SK-N-SH (cell line): ENCODE measurements around the gene IL13RA1. TPM values are rescaled to one million over a fixed set of nuclear protein-coding genes. Genes with fewer than 3 reads are reported as not detected.

Experiments used
- CTCF ChIA-PET: fragments of 300-600, 350-600 bp; formaldehyde crosslinking; extraction: SDS; loops from one replicate; lab custom pipeline; 2021; lab: Yijun Ruan, JAX
- POLR2A ChIA-PET: fragments of 350-600 bp; sonication (Branson Sonifier 250); formaldehyde crosslinking; extraction: SDS; loops from one replicate; lab custom pipeline; 2020; ENCODE audit warnings: antibody characterized with exemption, inconsistent platforms; lab: Yijun Ruan, JAX
- DNase-seq: peaks from one replicate; pipeline ENCODE4 v3.0.0; 2012
- H2AFZ ChIP-seq: fragments of 200-600 bp; sonication (generic); 2 replicates; pipeline ENCODE4 v1.8.1; 2016; ENCODE audit warnings: antibody characterized with exemption, mild to moderate bottlenecking, low read depth
- H3F3A ChIP-seq: fragments of 200-600 bp; sonication (generic); replicated peaks from 2 replicates; pipeline ENCODE3; 2016; ENCODE audit warnings: antibody characterized with exemption, mild to moderate bottlenecking; ENCODE audit not compliant: insufficient read depth
- H3K27ac ChIP-seq, 2 experiments: fragments of 200-500 bp in 1 of 2; fragments of 200-600 bp in 1 of 2; sonication (Bioruptor generic) in 1 of 2; sonication (generic), shearing (Covaris generic) in 1 of 2; 2 replicates each; pipeline versions ENCODE4 v1.5.1 to v1.6.1; 2014 to 2016; ENCODE audit warnings: low read depth in 2 of 2, inconsistent platforms in 1 of 2, low read length in 1 of 2, mild to moderate bottlenecking in 1 of 2, mixed read lengths in 1 of 2
- H3K27me3 ChIP-seq: fragments of 200-600 bp; sonication (generic), shearing (Covaris generic); 2 replicates; pipeline ENCODE4 v1.6.1; 2016; ENCODE audit warnings: mixed run types; ENCODE audit not compliant: insufficient read depth
- H3K36me3 ChIP-seq, 2 experiments: fragments of 200-500 bp in 1 of 2; fragments of 200-600 bp in 1 of 2; sonication (Bioruptor generic) in 1 of 2; sonication (generic) in 1 of 2; replicated peaks in 1 of 2; 2 replicates each; pipeline versions ENCODE3 to v1.5.1; 2014 to 2016; ENCODE audit warnings: low read length in 1 of 2, mild to moderate bottlenecking in 1 of 2; ENCODE audit not compliant: insufficient read depth in 2 of 2, control insufficient read depth in 1 of 2
- H3K4me1 ChIP-seq, 2 experiments: fragments of 200-500 bp in 1 of 2; fragments of 200-600 bp in 1 of 2; sonication (Bioruptor generic) in 1 of 2; sonication (generic), shearing (Covaris generic) in 1 of 2; 2 replicates each; pipeline versions ENCODE4 v1.5.1 to v1.6.1; 2014 to 2016; ENCODE audit warnings: low read depth in 1 of 2, low read length in 1 of 2, mixed run types in 1 of 2; ENCODE audit not compliant: insufficient read depth in 2 of 2, control insufficient read depth in 1 of 2
- H3K4me2 ChIP-seq: fragments of 200-600 bp; sonication (generic), shearing (Covaris generic); 2 replicates; pipeline ENCODE4 v1.6.1; 2017; ENCODE audit warnings: mixed run types
- H3K4me3 ChIP-seq, 2 experiments: fragments of 200-500 bp in 1 of 2; fragments of 200-600 bp in 1 of 2; sonication (Bioruptor generic) in 1 of 2; sonication (generic), shearing (Covaris generic) in 1 of 2; 2 replicates each; pipeline versions ENCODE4 v1.5.1 to v1.8.1; 2014 to 2016; ENCODE audit warnings: low read depth in 2 of 2, inconsistent platforms in 1 of 2, low read length in 1 of 2, mild to moderate bottlenecking in 1 of 2, mixed read lengths in 1 of 2, moderate library complexity in 1 of 2
- H3K79me2 ChIP-seq: fragments of 200-600 bp; sonication (generic); 2 replicates; pipeline ENCODE4 v1.8.1; 2017; ENCODE audit warnings: mild to moderate bottlenecking; ENCODE audit not compliant: insufficient read depth
- H3K9ac ChIP-seq: fragments of 200-600 bp; sonication (generic); 2 replicates; pipeline ENCODE4 v1.6.1; 2017; ENCODE audit warnings: mixed run types
- H3K9me2 ChIP-seq: fragments of 200-600 bp; sonication (generic); 2 replicates; pipeline ENCODE4 v1.6.1; 2017; ENCODE audit warnings: mixed run types
- H3K9me3 ChIP-seq: fragments of 200-600 bp; sonication (generic); 2 replicates; pipeline ENCODE4 v1.6.1; 2017; ENCODE audit warnings: mixed run types, mild to moderate bottlenecking, moderate library complexity
- H4K20me1 ChIP-seq: fragments of 200-600 bp; sonication (generic); 2 replicates; pipeline ENCODE4 v1.6.1; 2017; ENCODE audit warnings: mild to moderate bottlenecking, mixed run types; ENCODE audit not compliant: insufficient read depth
- ELF1 ChIP-seq: IDR thresholded peaks from 2 replicates; pipeline ENCODE4 v1.4.0; 2012
- EP300 ChIP-seq, 2 experiments: IDR thresholded peaks; 2 replicates each; pipeline versions ENCODE4 v1.4.0 to v1.6.1; 2012; ENCODE audit warnings: borderline replicate concordance in 1 of 2, low read depth in 1 of 2, low read length in 1 of 2
- EZH2phosphoT487 ChIP-seq: fragments of 200-600 bp; sonication (generic); IDR thresholded peaks from 2 replicates; pipeline ENCODE4 v1.6.1; 2017; ENCODE audit warnings: low read depth, mixed run types, mild to moderate bottlenecking, antibody characterized with exemption, moderate library complexity, borderline replicate concordance
- GABPA ChIP-seq: IDR thresholded peaks from 2 replicates; pipeline ENCODE4 v1.4.0; 2012; ENCODE audit warnings: low read depth, mild to moderate bottlenecking
- GATA2 ChIP-seq: sonication (generic); formaldehyde crosslinking; IDR thresholded peaks from 2 replicates; pipeline ENCODE4 v1.5.0; 2020; ENCODE audit warnings: mild to moderate bottlenecking, missing genetic modification reagents
- JUND ChIP-seq: IDR thresholded peaks from 2 replicates; pipeline ENCODE4 v1.4.0; 2012
- MEF2A ChIP-seq: IDR thresholded peaks from 2 replicates; pipeline ENCODE4 v1.4.0; 2012; ENCODE audit warnings: low read depth, borderline replicate concordance
- PBX3 ChIP-seq: IDR thresholded peaks from 2 replicates; pipeline ENCODE4; 2012
- POLR2AphosphoS5 ChIP-seq: IDR thresholded peaks from 2 replicates; pipeline ENCODE4 v1.6.1; 2012; ENCODE audit warnings: low read depth, low read length
- RAD21 ChIP-seq: IDR thresholded peaks from 2 replicates; pipeline ENCODE4 v1.6.1; 2012; ENCODE audit warnings: mild to moderate bottlenecking, low read length
- SMC3 ChIP-seq: IDR thresholded peaks from 2 replicates; pipeline ENCODE4 v1.6.1; 2012; ENCODE audit warnings: low read depth, low read length, improper control_type of control experiment
- TAF1 ChIP-seq: IDR thresholded peaks from 2 replicates; pipeline ENCODE4 v1.6.1; 2012; ENCODE audit warnings: low read depth, mild to moderate bottlenecking, low read length, moderate library complexity, borderline replicate concordance
- TCF12 ChIP-seq: IDR thresholded peaks from 2 replicates; pipeline ENCODE4 v1.4.0; 2012
- TEAD4 ChIP-seq: IDR thresholded peaks from 2 replicates; pipeline ENCODE4 v1.4.0; 2012; ENCODE audit warnings: mild to moderate bottlenecking, borderline replicate concordance; ENCODE audit not compliant: insufficient read depth
- WGBS: methylation state at CpG from one replicate; pipeline ENCODE4 v1.1.6; 2017; ENCODE audit warnings: low lambda C conversion rate; 5-methylcytosine and 5-hydroxymethylcytosine counted together
- polyA plus RNA-seq, 3 experiments: library from polyadenylated mRNA; depleted of rRNA; stranded (reverse); fragments of >200 nt; gene quantifications; 2 replicates each; pipeline ENCODE4 v1.2.3, GENCODE V29; 2012
- TF ChIP-seq, protein P1 (sequence below): IDR thresholded peaks from 2 replicates; pipeline ENCODE4 v1.4.0; 2012; ENCODE audit warnings: low read depth
- TF ChIP-seq, protein P2 (sequence below): fragments of 150-350 bp; IDR thresholded peaks from 2 replicates; pipeline ENCODE4 v1.6.1; 2016; ENCODE audit warnings: mild to moderate bottlenecking, low read depth, low read length

IL13RA1 gene
- polyA plus RNA-seq, 1 of the 3 experiments (the other 2 are of a cell fraction) = 27.0 TPM

- Histone ChIP-seq H3F3A (no peaks in the 10 kb centered on the region), H3K9me3 (no peaks in the 10 kb centered on the region), H3K27me3 (no peaks in the 10 kb centered on the region), H3K9me2 (no peaks in the 10 kb centered on the region), H3K4me3 (no peak overlapping the region), H2AFZ (no peak overlapping the region), H3K4me1 (no peaks in the 10 kb centered on the region), H4K20me1 (no peaks in the 10 kb centered on the region), H3K79me2 (no peaks in the 10 kb centered on the region), H3K27ac (no peak overlapping the region), H3K9ac (no peak overlapping the region), H3K36me3 (peaks cover 0 to 36% of the 10 kb centered on the region in 2 experiments), H3K4me2 (no peak overlapping the region)
- 35% methylated on average over 3 of the region's 3 CpGs for WGBS
- TF ChIP-seq RAD21 = no peak
- no peak for TF ChIP-seq TEAD4
- no peak for TF ChIP-seq SMC3
- no peak for TF ChIP-seq EP300 (IDR thresholded peaks at IDR 0.05; ENCODE audit: borderline replicate concordance in 1 of 2, low read depth in 1 of 2, low read length in 1 of 2)
- TF ChIP-seq, protein P1, sequence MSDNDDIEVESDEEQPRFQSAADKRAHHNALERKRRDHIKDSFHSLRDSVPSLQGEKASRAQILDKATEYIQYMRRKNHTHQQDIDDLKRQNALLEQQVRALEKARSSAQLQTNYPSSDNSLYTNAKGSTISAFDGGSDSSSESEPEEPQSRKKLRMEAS = no peak
- no peak for TF ChIP-seq PBX3
- TF ChIP-seq MEF2A = no peak
- no peak for TF ChIP-seq POLR2AphosphoS5
- TF ChIP-seq GATA2 (CRISPR knock-in tag) = no peak
- no peak for TF ChIP-seq EZH2phosphoT487
- TF ChIP-seq ELF1 = no peak
- no peak for DNase-seq
- CTCF ChIA-PET = interaction anchor here (1.8 kb wide), 1 partner anchor 122 kb away, joined by 6 read pairs; no protein-coding TSS in a partner anchor
- POLR2A ChIA-PET = no interaction called here
Observed at GRCh38 chrX:118685393-118685792, 42.0 kb upstream of the IL13RA1 start.

DNA sequence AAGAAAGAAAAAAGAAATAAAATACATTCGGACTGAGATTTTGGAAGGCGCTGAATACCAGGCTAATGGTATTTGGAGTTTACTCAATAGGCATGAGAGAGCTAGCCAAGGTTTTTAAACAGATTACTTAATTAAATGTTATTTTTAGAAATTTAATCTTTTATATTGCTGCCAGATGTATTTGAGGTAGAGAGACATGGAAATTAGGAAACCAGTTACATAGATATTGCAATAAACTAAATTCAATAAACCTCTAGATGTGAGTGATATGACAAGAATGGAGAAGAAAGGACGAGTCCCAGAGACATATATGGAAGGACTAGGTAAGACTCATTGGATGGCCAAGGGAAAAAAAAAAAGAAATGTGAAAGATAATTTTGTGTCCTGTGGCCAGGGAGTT lies 38.5 kb upstream of the IL13RA1 start:
- no peaks in the 10 kb centered on the region for H3K9me2 ChIP-seq
- no peak overlapping the region for H3K27ac ChIP-seq
- no peaks in the 10 kb centered on the region for H3K79me2 ChIP-seq
- H4K20me1 ChIP-seq = no peaks in the 10 kb centered on the region
- no peaks in the 10 kb centered on the region for H3F3A ChIP-seq
- no peaks in the 10 kb centered on the region for H3K9me3 ChIP-seq
- H3K4me2 ChIP-seq = no peak overlapping the region
- TF ChIP-seq GABPA (no peak), JUND (no peak), GATA2 (CRISPR knock-in tag) (peak; percentile 27; the same call in 1 of the 2 replicates), SMC3 (no peak), TAF1 (no peak), TCF12 (no peak), EZH2phosphoT487 (no peak)
- TF ChIP-seq, protein P2, sequence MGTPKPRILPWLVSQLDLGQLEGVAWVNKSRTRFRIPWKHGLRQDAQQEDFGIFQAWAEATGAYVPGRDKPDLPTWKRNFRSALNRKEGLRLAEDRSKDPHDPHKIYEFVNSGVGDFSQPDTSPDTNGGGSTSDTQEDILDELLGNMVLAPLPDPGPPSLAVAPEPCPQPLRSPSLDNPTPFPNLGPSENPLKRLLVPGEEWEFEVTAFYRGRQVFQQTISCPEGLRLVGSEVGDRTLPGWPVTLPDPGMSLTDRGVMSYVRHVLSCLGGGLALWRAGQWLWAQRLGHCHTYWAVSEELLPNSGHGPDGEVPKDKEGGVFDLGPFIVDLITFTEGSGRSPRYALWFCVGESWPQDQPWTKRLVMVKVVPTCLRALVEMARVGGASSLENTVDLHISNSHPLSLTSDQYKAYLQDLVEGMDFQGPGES = no peak
- no peak overlapping the region for H2AFZ ChIP-seq
- no peaks in the 10 kb centered on the region for H3K27me3 ChIP-seq
- ChIA-PET CTCF (no interaction called here), POLR2A (no interaction called here)
- no peak overlapping the region for H3K4me3 ChIP-seq
- no peaks in the 10 kb centered on the region for H3K4me1 ChIP-seq
- WGBS = 34% methylated on average over 3 of the region's 3 CpGs
- peak; percentile 5 for DNase-seq
- H3K36me3 ChIP-seq = peaks cover 0 to 8% of the 10 kb centered on the region in 2 experiments
- no peak overlapping the region for H3K9ac ChIP-seq
